Liver (tissue), 3 donors: ENCODE data around the gene ESPN.

ENCODE experiments used
- EGR1 ChIP-seq, 2 donors: IDR thresholded peaks; 2 replicates each; pipeline ENCODE4 v1.6.1; 2016 to 2018; ENCODE audit warnings: antibody characterized with exemption in 2 of 2, low read depth in 2 of 2
- RXRA ChIP-seq, 2 donors: IDR thresholded peaks; 2 replicates each; pipeline ENCODE4 v1.6.1; 2017 to 2018; ENCODE audit warnings: antibody characterized with exemption in 2 of 2, mild to moderate bottlenecking in 1 of 2
- TF ChIP-seq, protein P1 (sequence below): IDR thresholded peaks from 2 replicates; pipeline ENCODE4 v1.6.1; 2016; ENCODE audit warnings: antibody characterized with exemption
- TF ChIP-seq, protein P2 (sequence below): IDR thresholded peaks from 2 replicates; pipeline ENCODE4 v1.6.1; 2016; ENCODE audit warnings: antibody characterized with exemption, mild to moderate bottlenecking
- TF ChIP-seq, protein P3 (sequence below): fragments of 150-350 bp; IDR thresholded peaks from 2 replicates; pipeline ENCODE4 v1.5.1; 2017; ENCODE audit warnings: improper control_type of control experiment, low read depth, low read length; ENCODE audit not compliant: missing input control
- TF ChIP-seq, protein P4 (sequence below): IDR thresholded peaks from 2 replicates; pipeline ENCODE4 v1.6.1; 2016; ENCODE audit warnings: antibody characterized with exemption
- donor health status: healthy.
- donor health status: healthy.

DNA sequence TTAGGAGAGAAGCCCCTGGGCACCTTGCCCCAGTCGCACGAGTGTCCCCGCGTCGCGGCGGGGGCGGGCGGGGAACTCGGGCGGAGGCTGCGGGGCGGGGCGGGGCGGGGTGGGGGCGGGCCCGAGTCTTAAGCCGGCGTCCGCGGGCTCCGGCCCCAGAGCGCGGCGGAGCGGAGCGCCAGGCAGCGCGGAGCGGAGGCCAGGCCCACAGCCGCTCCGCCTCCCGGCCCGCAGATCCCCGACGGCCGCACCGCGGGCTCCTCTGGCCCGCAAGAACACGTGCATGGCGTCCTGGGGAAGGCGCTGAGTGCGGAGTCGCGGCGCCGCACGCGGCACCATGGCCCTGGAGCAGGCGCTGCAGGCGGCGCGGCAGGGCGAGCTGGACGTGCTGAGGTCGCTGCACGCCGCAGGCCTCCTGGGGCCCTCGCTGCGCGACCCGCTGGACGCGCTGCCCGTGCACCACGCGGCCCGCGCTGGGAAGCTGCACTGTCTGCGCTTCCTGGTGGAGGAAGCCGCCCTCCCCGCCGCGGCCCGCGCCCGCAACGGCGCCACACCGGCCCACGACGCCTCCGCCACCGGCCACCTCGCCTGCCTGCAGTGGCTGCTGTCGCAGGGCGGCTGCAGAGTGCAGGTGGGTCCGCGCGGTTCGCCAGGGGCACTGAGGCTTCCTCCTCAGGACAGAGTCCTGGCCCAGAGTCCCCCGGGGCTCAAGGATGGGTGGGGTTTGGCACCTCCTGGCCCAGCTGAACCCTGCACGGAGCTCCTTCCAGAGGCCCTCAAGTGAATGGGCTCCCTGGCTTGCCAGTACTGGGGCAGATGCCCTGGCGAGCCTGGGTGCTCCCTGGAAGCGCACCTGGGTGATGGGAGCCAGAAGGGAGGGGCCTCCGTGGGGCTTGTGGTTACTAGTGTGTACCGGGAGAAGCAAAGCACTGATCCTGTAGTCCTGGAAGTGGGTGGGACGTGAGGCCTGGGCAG, at the start of gene ESPN:
- TF ChIP-seq, protein P1, sequence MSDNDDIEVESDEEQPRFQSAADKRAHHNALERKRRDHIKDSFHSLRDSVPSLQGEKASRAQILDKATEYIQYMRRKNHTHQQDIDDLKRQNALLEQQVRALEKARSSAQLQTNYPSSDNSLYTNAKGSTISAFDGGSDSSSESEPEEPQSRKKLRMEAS, result no peak
- TF ChIP-seq, protein P2, sequence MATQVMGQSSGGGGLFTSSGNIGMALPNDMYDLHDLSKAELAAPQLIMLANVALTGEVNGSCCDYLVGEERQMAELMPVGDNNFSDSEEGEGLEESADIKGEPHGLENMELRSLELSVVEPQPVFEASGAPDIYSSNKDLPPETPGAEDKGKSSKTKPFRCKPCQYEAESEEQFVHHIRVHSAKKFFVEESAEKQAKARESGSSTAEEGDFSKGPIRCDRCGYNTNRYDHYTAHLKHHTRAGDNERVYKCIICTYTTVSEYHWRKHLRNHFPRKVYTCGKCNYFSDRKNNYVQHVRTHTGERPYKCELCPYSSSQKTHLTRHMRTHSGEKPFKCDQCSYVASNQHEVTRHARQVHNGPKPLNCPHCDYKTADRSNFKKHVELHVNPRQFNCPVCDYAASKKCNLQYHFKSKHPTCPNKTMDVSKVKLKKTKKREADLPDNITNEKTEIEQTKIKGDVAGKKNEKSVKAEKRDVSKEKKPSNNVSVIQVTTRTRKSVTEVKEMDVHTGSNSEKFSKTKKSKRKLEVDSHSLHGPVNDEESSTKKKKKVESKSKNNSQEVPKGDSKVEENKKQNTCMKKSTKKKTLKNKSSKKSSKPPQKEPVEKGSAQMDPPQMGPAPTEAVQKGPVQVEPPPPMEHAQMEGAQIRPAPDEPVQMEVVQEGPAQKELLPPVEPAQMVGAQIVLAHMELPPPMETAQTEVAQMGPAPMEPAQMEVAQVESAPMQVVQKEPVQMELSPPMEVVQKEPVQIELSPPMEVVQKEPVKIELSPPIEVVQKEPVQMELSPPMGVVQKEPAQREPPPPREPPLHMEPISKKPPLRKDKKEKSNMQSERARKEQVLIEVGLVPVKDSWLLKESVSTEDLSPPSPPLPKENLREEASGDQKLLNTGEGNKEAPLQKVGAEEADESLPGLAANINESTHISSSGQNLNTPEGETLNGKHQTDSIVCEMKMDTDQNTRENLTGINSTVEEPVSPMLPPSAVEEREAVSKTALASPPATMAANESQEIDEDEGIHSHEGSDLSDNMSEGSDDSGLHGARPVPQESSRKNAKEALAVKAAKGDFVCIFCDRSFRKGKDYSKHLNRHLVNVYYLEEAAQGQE, result no peak
- TF ChIP-seq, protein P3, sequence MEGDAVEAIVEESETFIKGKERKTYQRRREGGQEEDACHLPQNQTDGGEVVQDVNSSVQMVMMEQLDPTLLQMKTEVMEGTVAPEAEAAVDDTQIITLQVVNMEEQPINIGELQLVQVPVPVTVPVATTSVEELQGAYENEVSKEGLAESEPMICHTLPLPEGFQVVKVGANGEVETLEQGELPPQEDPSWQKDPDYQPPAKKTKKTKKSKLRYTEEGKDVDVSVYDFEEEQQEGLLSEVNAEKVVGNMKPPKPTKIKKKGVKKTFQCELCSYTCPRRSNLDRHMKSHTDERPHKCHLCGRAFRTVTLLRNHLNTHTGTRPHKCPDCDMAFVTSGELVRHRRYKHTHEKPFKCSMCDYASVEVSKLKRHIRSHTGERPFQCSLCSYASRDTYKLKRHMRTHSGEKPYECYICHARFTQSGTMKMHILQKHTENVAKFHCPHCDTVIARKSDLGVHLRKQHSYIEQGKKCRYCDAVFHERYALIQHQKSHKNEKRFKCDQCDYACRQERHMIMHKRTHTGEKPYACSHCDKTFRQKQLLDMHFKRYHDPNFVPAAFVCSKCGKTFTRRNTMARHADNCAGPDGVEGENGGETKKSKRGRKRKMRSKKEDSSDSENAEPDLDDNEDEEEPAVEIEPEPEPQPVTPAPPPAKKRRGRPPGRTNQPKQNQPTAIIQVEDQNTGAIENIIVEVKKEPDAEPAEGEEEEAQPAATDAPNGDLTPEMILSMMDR, result no peak
- TF ChIP-seq EGR1 (IDR thresholded peaks at IDR 0.05; ENCODE audit: low read depth in 2 of 2) (no peak), RXRA (IDR thresholded peaks at IDR 0.05) (no peak)
- TF ChIP-seq, protein P4, sequence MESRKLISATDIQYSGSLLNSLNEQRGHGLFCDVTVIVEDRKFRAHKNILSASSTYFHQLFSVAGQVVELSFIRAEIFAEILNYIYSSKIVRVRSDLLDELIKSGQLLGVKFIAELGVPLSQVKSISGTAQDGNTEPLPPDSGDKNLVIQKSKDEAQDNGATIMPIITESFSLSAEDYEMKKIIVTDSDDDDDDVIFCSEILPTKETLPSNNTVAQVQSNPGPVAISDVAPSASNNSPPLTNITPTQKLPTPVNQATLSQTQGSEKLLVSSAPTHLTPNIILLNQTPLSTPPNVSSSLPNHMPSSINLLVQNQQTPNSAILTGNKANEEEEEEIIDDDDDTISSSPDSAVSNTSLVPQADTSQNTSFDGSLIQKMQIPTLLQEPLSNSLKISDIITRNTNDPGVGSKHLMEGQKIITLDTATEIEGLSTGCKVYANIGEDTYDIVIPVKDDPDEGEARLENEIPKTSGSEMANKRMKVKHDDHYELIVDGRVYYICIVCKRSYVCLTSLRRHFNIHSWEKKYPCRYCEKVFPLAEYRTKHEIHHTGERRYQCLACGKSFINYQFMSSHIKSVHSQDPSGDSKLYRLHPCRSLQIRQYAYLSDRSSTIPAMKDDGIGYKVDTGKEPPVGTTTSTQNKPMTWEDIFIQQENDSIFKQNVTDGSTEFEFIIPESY, result no peak
